GM23338 (cell line): ENCODE results near the gene MAP3K13. TPM values are rescaled to one million over a fixed set of nuclear protein-coding genes. Genes with fewer than 3 reads are reported as not detected.

Experiments
- ATAC-seq: fragments of 200-7000 bp; cut with Tn5 transposase; 3 replicates; pipeline ENCODE4 v1.9.1; 2020
- DNase-seq: peaks from one replicate; pipeline ENCODE4 v3.0.0-alpha.2; 2015; ENCODE audit warnings: low spot score
- H2AFZ ChIP-seq: fragments of 200-600 bp; sonication (generic); 2 replicates; pipeline ENCODE4 v1.8.0; 2016; ENCODE audit warnings: antibody characterized with exemption, mild to moderate bottlenecking, moderate library complexity
- H3F3A ChIP-seq: fragments of 200-600 bp; sonication (generic); replicated peaks from 2 replicates; pipeline ENCODE4 v1.8.0; 2017; ENCODE audit warnings: antibody characterized with exemption, mixed run types, low read depth
- H3K27ac ChIP-seq: fragments of 200-600 bp; sonication (generic); 2 replicates; pipeline ENCODE4 v1.6.1; 2016; ENCODE audit warnings: low read depth
- H3K27me3 ChIP-seq: fragments of 200-600 bp; sonication (generic); 2 replicates; pipeline ENCODE4 v1.8.0; 2016; ENCODE audit warnings: mild to moderate bottlenecking, mixed run types, moderate library complexity; ENCODE audit not compliant: insufficient read depth
- H3K36me3 ChIP-seq: fragments of 200-600 bp; sonication (generic); 2 replicates; pipeline ENCODE4 v1.8.0; 2016; ENCODE audit warnings: mild to moderate bottlenecking; ENCODE audit not compliant: insufficient read depth
- H3K4me1 ChIP-seq: fragments of 200-600 bp; sonication (generic); 2 replicates; pipeline ENCODE4 v1.8.0; 2016; ENCODE audit warnings: mild to moderate bottlenecking, moderate library complexity; ENCODE audit not compliant: insufficient read depth
- H3K4me2 ChIP-seq: fragments of 200-600 bp; sonication (generic); 2 replicates; pipeline ENCODE4 v1.7.1; 2017; ENCODE audit warnings: mixed run types
- H3K4me3 ChIP-seq: fragments of 200-600 bp; sonication (generic); 2 replicates; pipeline ENCODE4 v1.6.1; 2016; ENCODE audit warnings: mixed run types
- H3K79me2 ChIP-seq: fragments of 200-600 bp; sonication (generic); replicated peaks from 2 replicates; pipeline ENCODE4 v1.8.0; 2017; ENCODE audit warnings: mild to moderate bottlenecking; ENCODE audit not compliant: insufficient read depth
- H3K9me2 ChIP-seq: fragments of 200-600 bp; sonication (generic); 2 replicates; pipeline ENCODE4 v1.8.0; 2017; ENCODE audit not compliant: insufficient read depth
- H4K20me1 ChIP-seq: fragments of 200-600 bp; sonication (generic); replicated peaks from 2 replicates; pipeline ENCODE4 v1.8.0; 2017; ENCODE audit warnings: mild to moderate bottlenecking; ENCODE audit not compliant: insufficient read depth
- H3K27ac Mint-ChIP-seq: 2 replicates; pipeline ENCODE4 v1.8.0; 2020; ENCODE audit warnings: inconsistent platforms, mild to moderate bottlenecking, moderate library complexity, mixed read lengths
- H3K27me3 Mint-ChIP-seq: 3 replicates; pipeline ENCODE4 v1.8.0; 2022; ENCODE audit warnings: low read depth, mild to moderate bottlenecking, moderate library complexity, mixed read lengths, inconsistent platforms; ENCODE audit not compliant: insufficient read depth, poor library complexity
- H3K36me3 Mint-ChIP-seq: 3 replicates; pipeline ENCODE4 v1.8.0; 2021; ENCODE audit warnings: low read depth, mild to moderate bottlenecking, inconsistent platforms, moderate library complexity, mixed read lengths
- H3K4me1 Mint-ChIP-seq: 3 replicates; pipeline ENCODE4 v1.8.0; 2020; ENCODE audit warnings: mild to moderate bottlenecking, inconsistent platforms, mixed read lengths
- H3K4me3 Mint-ChIP-seq: 3 replicates; pipeline ENCODE4 v1.8.0; 2021; ENCODE audit warnings: moderate library complexity, mild to moderate bottlenecking, inconsistent platforms, mixed read lengths
- H3K9me3 Mint-ChIP-seq: 3 replicates; pipeline ENCODE4 v1.8.0; 2020; ENCODE audit warnings: moderate library complexity, mild to moderate bottlenecking, inconsistent platforms, mixed read lengths
- CREB1 ChIP-seq: fragments of 250-450 bp; sonication (Bioruptor Pico); IDR thresholded peaks from 2 replicates; pipeline ENCODE4 v1.5.0; 2020; ENCODE audit warnings: low read depth, mild to moderate bottlenecking, moderate library complexity
- ETS1 ChIP-seq: IDR thresholded peaks from 2 replicates; pipeline ENCODE4 v1.6.1; 2016; ENCODE audit warnings: antibody characterized with exemption
- EZH2 ChIP-seq: fragments of 200-600 bp; sonication (generic); IDR thresholded peaks from one replicate; pipeline ENCODE4 v1.8.0; 2017; ENCODE audit warnings: antibody characterized with exemption, mild to moderate bottlenecking, low read depth; ENCODE audit not compliant: unreplicated experiment
- EZH2phosphoT487 ChIP-seq: fragments of 200-600 bp; sonication (generic); IDR thresholded peaks from one replicate; pipeline ENCODE4 v1.8.1; 2018; ENCODE audit warnings: antibody characterized with exemption; ENCODE audit not compliant: unreplicated experiment
- JUNB ChIP-seq: IDR thresholded peaks from one replicate; pipeline ENCODE4 v1.6.1; 2016; ENCODE audit warnings: antibody characterized with exemption; ENCODE audit not compliant: unreplicated experiment
- NANOG ChIP-seq: IDR thresholded peaks from 2 replicates; pipeline ENCODE4 v1.6.1; 2016; ENCODE audit warnings: antibody characterized with exemption, borderline replicate concordance
- POLR2AphosphoS5 ChIP-seq: IDR thresholded peaks from 2 replicates; pipeline ENCODE4 v1.6.1; 2016; ENCODE audit warnings: antibody characterized with exemption, low read depth
- REST ChIP-seq: IDR thresholded peaks from one replicate; pipeline ENCODE4 v1.6.1; 2018; ENCODE audit warnings: antibody characterized with exemption; ENCODE audit not compliant: unreplicated experiment
- STAT1 ChIP-seq: IDR thresholded peaks from one replicate; pipeline ENCODE4 v1.6.1; 2016; ENCODE audit warnings: antibody characterized with exemption; ENCODE audit not compliant: unreplicated experiment
- ZNF114 ChIP-seq: fragments of 250-450 bp; sonication (Bioruptor Pico); IDR thresholded peaks from 2 replicates; pipeline ENCODE4 v1.5.0; 2020; ENCODE audit warnings: mild to moderate bottlenecking, moderate library complexity
- ZNF331 ChIP-seq: fragments of 250-450 bp; sonication (Bioruptor Pico); IDR thresholded peaks from 2 replicates; pipeline ENCODE4 v1.5.0; 2020; ENCODE audit warnings: low read depth, mild to moderate bottlenecking, moderate library complexity
- ZNF462 ChIP-seq: fragments of 250-450 bp; sonication (Bioruptor Pico); IDR thresholded peaks from 2 replicates; pipeline ENCODE4 v1.5.0; 2020; ENCODE audit warnings: mild to moderate bottlenecking, moderate library complexity
- polyA plus RNA-seq: library from polyadenylated mRNA; unstranded; fragments of >200 nt; fragmentation: Nextera tagmentation; extraction: Ambion mirVana; gene quantifications from 2 replicates; pipeline ENCODE4 v1.2.1, GENCODE V29; 2016
- total RNA-seq: library from RNA; depleted of rRNA; stranded (reverse); fragments of >200 nt; shearing (Covaris generic); gene quantifications from 2 replicates; pipeline ENCODE4 v1.2.3, GENCODE V29; 2014

MAP3K13 gene
- total and polyA plus RNA-seq, 2 experiments from 2014 or later, result 10.7 to 129 TPM

GRCh38 chr3:185330644-185331043 is 32.3 kb upstream of the MAP3K13 start:
- no peaks in the 10 kb centered on the region for H3K36me3 Mint-ChIP-seq
- H3K9me3 Mint-ChIP-seq, result no peaks in the 10 kb centered on the region
- Histone ChIP-seq H4K20me1 (no peaks in the 10 kb centered on the region), H3K36me3 (no peaks in the 10 kb centered on the region), H3K9me2 (no peaks in the 10 kb centered on the region), H3K79me2 (no peaks in the 10 kb centered on the region), H3K4me1 (no peaks in the 10 kb centered on the region), H2AFZ (no peak overlapping the region), H3F3A (no peaks in the 10 kb centered on the region), H3K4me2 (no peak overlapping the region), H3K27ac (no peak overlapping the region), H3K27me3 (no peaks in the 10 kb centered on the region), H3K4me3 (no peak overlapping the region)
- peaks cover 2% of the 10 kb centered on the region for H3K27me3 Mint-ChIP-seq
- TF ChIP-seq ZNF331, result no peak
- no peak overlapping the region for H3K4me3 Mint-ChIP-seq
- ATAC-seq (peak; percentile 77), DNase-seq (peak; percentile 31)
- no peaks in the 10 kb centered on the region for H3K4me1 Mint-ChIP-seq
- H3K27ac Mint-ChIP-seq, result no peak overlapping the region

- Histone ChIP-seq H3K9me2 (no peaks in the 10 kb centered on the region), H4K20me1 (no peaks in the 10 kb centered on the region), H2AFZ (no peak overlapping the region), H3K4me1 (no peaks in the 10 kb centered on the region), H3K36me3 (no peaks in the 10 kb centered on the region), H3K79me2 (no peaks in the 10 kb centered on the region), H3K27me3 (no peaks in the 10 kb centered on the region), H3F3A (no peaks in the 10 kb centered on the region), H3K4me2 (no peak overlapping the region), H3K4me3 (no peak overlapping the region), H3K27ac (no peak overlapping the region)
- TF ChIP-seq POLR2AphosphoS5 (no peak), JUNB (no peak), NANOG (no peak), EZH2phosphoT487 (no peak), CREB1 (CRISPR knock-in tag) (no peak), ZNF331 (no peak), REST (no peak), ZNF114 (CRISPR knock-in tag) (no peak), ETS1 (no peak), EZH2 (no peak), ZNF462 (CRISPR knock-in tag) (no peak), STAT1 (no peak)
- Mint-ChIP-seq H3K4me1 (no peaks in the 10 kb centered on the region), H3K9me3 (no peaks in the 10 kb centered on the region), H3K27ac (no peak overlapping the region), H3K27me3 (no peaks in the 10 kb centered on the region), H3K36me3 (no peaks in the 10 kb centered on the region), H3K4me3 (no peak overlapping the region)
- ATAC-seq (no peak), DNase-seq (no peak)
These were observed 30.8 kb upstream of the MAP3K13 start for GRCh38 chr3:185332026-185332735.
